ENCODE measurements around the gene OPN1MW2. TPM values are rescaled to one million over a fixed set of nuclear protein-coding genes. Genes with fewer than 3 reads are reported as not detected.
A peak's percentile ranks its signal among the peaks of the same experiment; 100 is the strongest.
"Not testable (repeated sequence)": the region's sequence is repeated elsewhere in the genome, so short reads cannot be mapped to it uniquely, and the experiment has no call there.

Gene OPN1MW2
- total RNA-seq, 5 donors from 2014 or later (not counting 1 experiment from before 2014, with no cell fraction given) = not detected

DNA sequence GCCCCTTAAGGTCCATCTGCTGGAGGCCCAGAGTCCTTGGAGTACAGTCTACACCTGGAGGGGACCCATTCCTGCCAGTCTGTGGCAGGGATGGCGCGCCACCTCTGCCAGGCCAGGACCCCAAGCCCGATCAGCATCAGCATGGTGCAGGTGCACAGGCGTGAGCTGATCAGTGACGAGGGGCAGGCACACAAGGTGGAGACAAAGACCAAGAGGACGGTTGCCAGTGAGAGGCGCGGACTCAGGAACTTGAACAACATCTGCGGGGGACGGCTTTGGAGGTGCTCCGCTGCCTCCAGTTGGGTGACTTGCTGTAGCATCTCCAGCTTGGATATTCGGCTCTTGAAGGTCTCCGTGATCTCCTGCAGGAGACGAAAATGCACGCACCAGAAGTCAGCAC is 23.1 kb upstream of the OPN1MW2 start:
- CTCF ChIA-PET; H3K27me3 ChIP-seq (replicated peaks in 1 of 2; ENCODE audit: control insufficient read depth in 2 of 2, extremely low read depth in 1 of 2, insufficient read depth in 2 of 2, low read length in 1 of 2); H3K36me3 Mint-ChIP-seq; H3K27me3 Mint-ChIP-seq; H3K9me3 Mint-ChIP-seq; DNase-seq; H3K4me1 Mint-ChIP-seq; H3K36me3 ChIP-seq (ENCODE audit: control insufficient read depth in 2 of 2, extremely low read depth in 1 of 2, insufficient read depth in 1 of 2, low read length in 1 of 2); H3K9me3 ChIP-seq; H3K27ac Mint-ChIP-seq; POLR2A ChIA-PET; H3K4me3 ChIP-seq (ENCODE audit: control insufficient read depth in 1 of 2, extremely low read depth in 1 of 2, low read length in 1 of 2); H3K4me1 ChIP-seq (ENCODE audit: control insufficient read depth in 1 of 2, extremely low read depth in 1 of 2, insufficient read depth in 2 of 2, low read length in 2 of 2); H3K27ac ChIP-seq (ENCODE audit: low read length); H3K4me3 Mint-ChIP-seq: not testable (repeated sequence)
- WGBS (ENCODE audit: insufficient coverage) = no CpG with 5 or more reads among the region's 15 CpGs
- peak in 1 of 4 experiments; percentile 55 for ATAC-seq (replicated peaks in 1 of 4)

DNA sequence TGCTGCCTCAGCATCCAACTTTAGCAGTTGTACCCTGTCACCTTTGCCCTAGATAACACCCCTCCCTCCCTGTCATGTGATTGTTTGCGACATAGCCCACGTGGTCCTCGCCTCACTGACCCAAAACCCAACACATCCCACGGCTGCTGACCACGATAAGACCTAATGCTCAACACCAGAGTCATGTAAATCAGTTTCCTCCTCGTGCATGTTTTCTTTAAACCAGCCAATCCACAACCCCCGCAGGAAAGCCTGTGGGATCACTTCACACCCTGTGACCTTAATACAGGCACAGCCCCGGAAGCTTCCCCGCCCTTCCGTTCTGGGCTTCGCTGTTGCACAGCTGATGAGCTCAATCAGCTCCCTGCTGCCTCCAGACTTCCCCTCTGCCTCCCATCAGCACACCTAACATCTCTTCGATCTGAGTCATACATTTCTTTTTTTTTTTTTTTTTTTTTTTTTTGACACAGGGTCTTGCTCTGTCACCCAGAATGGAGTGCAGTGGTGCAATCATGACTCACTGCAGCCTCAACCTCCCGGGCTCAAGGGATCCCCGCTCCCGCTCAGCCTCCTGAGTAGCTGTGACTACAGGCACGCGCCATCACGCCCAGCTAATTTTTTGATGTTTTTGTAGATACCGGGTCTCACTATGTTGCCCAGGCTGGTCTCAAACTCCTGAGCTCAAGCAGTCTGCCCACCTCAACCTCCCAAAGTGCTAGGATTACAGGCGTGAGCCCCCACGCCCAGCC is 9.7 kb upstream of the OPN1MW2 start:
- H3K27ac ChIP-seq (ENCODE audit: low read length); H3K4me1 ChIP-seq (ENCODE audit: control insufficient read depth in 1 of 2, extremely low read depth in 1 of 2, insufficient read depth in 2 of 2, low read length in 2 of 2); H3K9me3 Mint-ChIP-seq; H3K36me3 ChIP-seq (ENCODE audit: control insufficient read depth in 2 of 2, extremely low read depth in 1 of 2, insufficient read depth in 1 of 2, low read length in 1 of 2); H3K36me3 Mint-ChIP-seq; H3K27ac Mint-ChIP-seq; H3K9me3 ChIP-seq; H3K4me3 Mint-ChIP-seq; H3K27me3 ChIP-seq (replicated peaks in 1 of 2; ENCODE audit: control insufficient read depth in 2 of 2, extremely low read depth in 1 of 2, insufficient read depth in 2 of 2, low read length in 1 of 2); H3K27me3 Mint-ChIP-seq; H3K4me3 ChIP-seq (ENCODE audit: control insufficient read depth in 1 of 2, extremely low read depth in 1 of 2, low read length in 1 of 2); DNase-seq; H3K4me1 Mint-ChIP-seq: not testable (repeated sequence)
- no CpG with 5 or more reads among the region's 21 CpGs for WGBS (ENCODE audit: insufficient coverage)
- peak; percentile 96 to 98 (median 97) for ATAC-seq (replicated peaks in 1 of 4)
- ChIA-PET POLR2A (interaction anchor here in 1 of 2 donors (0.7 kb wide), 1 partner anchor 242 kb away, joined by 3 read pairs; no protein-coding TSS in a partner anchor), CTCF (interaction anchor here in 1 of 2 donors (0.6 kb wide), 1 partner anchor 327 kb away, joined by 3 read pairs; no protein-coding TSS in a partner anchor)

DNA sequence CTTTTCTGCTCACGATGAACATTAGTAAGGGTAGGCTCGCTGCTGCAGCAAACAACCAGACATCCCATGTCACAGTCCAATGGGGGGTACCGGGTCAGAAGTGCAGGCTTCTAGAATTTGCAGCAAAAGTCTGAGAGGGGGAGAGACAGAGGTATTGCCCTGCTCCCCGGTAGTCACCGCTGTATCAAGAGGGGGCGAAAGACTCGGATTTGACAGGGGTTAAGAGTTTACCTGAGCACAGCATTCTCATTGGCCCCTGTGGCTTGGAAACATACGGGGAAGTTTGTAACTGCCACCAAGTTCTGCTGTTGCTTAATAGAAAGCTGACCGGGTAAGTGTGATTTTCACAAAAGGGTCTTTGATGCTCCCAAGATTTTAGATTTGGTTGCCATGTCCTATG is 8.5 kb upstream of the OPN1MW2 start:
- H3K4me1 ChIP-seq (ENCODE audit: control insufficient read depth in 1 of 2, extremely low read depth in 1 of 2, insufficient read depth in 2 of 2, low read length in 2 of 2); H3K4me3 Mint-ChIP-seq; H3K9me3 Mint-ChIP-seq; H3K27me3 ChIP-seq (replicated peaks in 1 of 2; ENCODE audit: control insufficient read depth in 2 of 2, extremely low read depth in 1 of 2, insufficient read depth in 2 of 2, low read length in 1 of 2); H3K36me3 ChIP-seq (ENCODE audit: control insufficient read depth in 2 of 2, extremely low read depth in 1 of 2, insufficient read depth in 1 of 2, low read length in 1 of 2); ATAC-seq (replicated peaks in 1 of 4); CTCF ChIA-PET; POLR2A ChIA-PET; H3K9me3 ChIP-seq; H3K4me1 Mint-ChIP-seq; H3K4me3 ChIP-seq (ENCODE audit: control insufficient read depth in 1 of 2, extremely low read depth in 1 of 2, low read length in 1 of 2); H3K27me3 Mint-ChIP-seq; H3K36me3 Mint-ChIP-seq; H3K27ac Mint-ChIP-seq: not testable (repeated sequence)
- no CpG with 5 or more reads among the region's 9 CpGs for WGBS (ENCODE audit: insufficient coverage)
- peak overlapping the region; percentile 36 for H3K27ac ChIP-seq (ENCODE audit: low read length)
- peak in 1 of 35 experiments; percentile 9 for DNase-seq

DNA sequence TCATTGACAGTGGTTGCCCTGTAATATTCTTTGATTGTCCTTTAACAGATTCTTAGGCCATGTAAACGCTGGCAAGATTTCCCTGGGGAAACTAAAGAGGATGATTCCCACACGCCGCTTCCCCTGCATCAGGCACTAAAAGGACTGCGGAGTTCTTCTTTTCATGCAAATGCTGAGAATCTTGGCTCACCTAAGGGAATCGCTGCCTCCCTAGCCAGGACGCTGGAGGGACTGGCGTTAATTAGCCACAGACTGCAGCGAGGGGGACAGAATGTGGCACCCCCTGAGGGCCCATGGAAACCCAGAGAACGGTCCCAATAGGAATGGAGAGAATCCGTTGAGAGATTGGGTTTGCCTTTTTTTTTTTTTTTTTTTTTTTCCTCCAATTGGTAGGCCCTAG is 8.1 kb upstream of the OPN1MW2 start:
- POLR2A ChIA-PET; H3K9me3 ChIP-seq; H3K27me3 ChIP-seq (replicated peaks in 1 of 2; ENCODE audit: control insufficient read depth in 2 of 2, extremely low read depth in 1 of 2, insufficient read depth in 2 of 2, low read length in 1 of 2); H3K9me3 Mint-ChIP-seq; H3K36me3 Mint-ChIP-seq; H3K4me1 ChIP-seq (ENCODE audit: control insufficient read depth in 1 of 2, extremely low read depth in 1 of 2, insufficient read depth in 2 of 2, low read length in 2 of 2); H3K27ac Mint-ChIP-seq; ATAC-seq (replicated peaks in 1 of 4); H3K4me3 ChIP-seq (ENCODE audit: control insufficient read depth in 1 of 2, extremely low read depth in 1 of 2, low read length in 1 of 2); H3K27ac ChIP-seq (ENCODE audit: low read length); DNase-seq; CTCF ChIA-PET; H3K27me3 Mint-ChIP-seq; H3K36me3 ChIP-seq (ENCODE audit: control insufficient read depth in 2 of 2, extremely low read depth in 1 of 2, insufficient read depth in 1 of 2, low read length in 1 of 2); H3K4me3 Mint-ChIP-seq; H3K4me1 Mint-ChIP-seq: not testable (repeated sequence)
- no CpG with 5 or more reads among the region's 10 CpGs for WGBS (ENCODE audit: insufficient coverage)

DNA sequence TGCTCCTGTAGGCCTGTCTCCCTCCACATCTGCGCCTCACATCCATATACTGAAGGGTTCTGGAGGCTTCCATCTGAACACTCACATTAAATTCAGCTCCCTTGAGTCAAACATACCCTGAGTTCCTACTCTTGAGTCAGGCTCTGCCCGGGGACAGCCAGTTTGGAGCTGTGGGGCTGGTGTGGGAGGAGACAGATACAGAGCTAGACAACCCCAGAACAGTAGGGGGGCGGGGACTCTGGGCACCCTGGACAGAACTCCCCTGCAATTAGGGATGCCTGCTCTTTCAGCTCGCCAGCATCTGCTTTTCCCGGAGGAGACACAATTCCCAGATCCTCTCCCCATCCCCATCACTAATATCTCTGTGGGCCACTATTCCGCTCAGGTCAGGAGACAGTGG is 5.7 kb downstream of the OPN1MW2 start:
- H3K27me3 Mint-ChIP-seq; H3K9me3 Mint-ChIP-seq; H3K27ac Mint-ChIP-seq; H3K36me3 Mint-ChIP-seq; H3K27me3 ChIP-seq (replicated peaks in 1 of 2; ENCODE audit: control insufficient read depth in 2 of 2, extremely low read depth in 1 of 2, insufficient read depth in 2 of 2, low read length in 1 of 2); H3K36me3 ChIP-seq (ENCODE audit: control insufficient read depth in 2 of 2, extremely low read depth in 1 of 2, insufficient read depth in 1 of 2, low read length in 1 of 2); H3K4me1 ChIP-seq (ENCODE audit: control insufficient read depth in 1 of 2, extremely low read depth in 1 of 2, insufficient read depth in 2 of 2, low read length in 2 of 2); DNase-seq; H3K9me3 ChIP-seq; CTCF ChIA-PET; ATAC-seq (replicated peaks in 1 of 4); H3K4me1 Mint-ChIP-seq; H3K4me3 Mint-ChIP-seq; H3K27ac ChIP-seq (ENCODE audit: low read length); H3K4me3 ChIP-seq (ENCODE audit: control insufficient read depth in 1 of 2, extremely low read depth in 1 of 2, low read length in 1 of 2); POLR2A ChIA-PET: not testable (repeated sequence)
- no CpG with 5 or more reads among the region's 6 CpGs for WGBS (ENCODE audit: insufficient coverage)

DNA sequence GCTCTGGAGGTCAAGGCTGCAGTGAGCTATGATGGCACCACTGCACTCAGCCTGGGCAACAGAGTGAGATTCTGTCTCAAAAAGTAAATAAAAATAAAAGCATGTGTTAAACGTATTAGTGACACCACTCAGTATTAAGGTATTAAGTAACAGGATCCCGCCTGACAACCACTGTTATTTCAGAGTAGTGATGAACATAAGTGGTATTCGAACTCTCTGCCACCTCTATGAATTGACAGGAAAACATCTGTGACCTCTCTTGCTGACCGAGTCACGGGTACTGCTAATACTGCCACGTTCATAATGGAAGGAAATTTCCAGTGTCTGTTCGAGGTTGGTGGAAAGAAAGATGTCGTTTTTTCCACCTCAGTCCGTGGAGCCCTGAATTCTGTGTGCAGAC is 7.2 kb downstream of the OPN1MW2 start:
- POLR2A ChIA-PET; H3K27me3 ChIP-seq (replicated peaks in 1 of 2; ENCODE audit: control insufficient read depth in 2 of 2, extremely low read depth in 1 of 2, insufficient read depth in 2 of 2, low read length in 1 of 2); DNase-seq; H3K4me1 Mint-ChIP-seq; H3K4me3 ChIP-seq (ENCODE audit: control insufficient read depth in 1 of 2, extremely low read depth in 1 of 2, low read length in 1 of 2); H3K27ac Mint-ChIP-seq; H3K27me3 Mint-ChIP-seq; H3K36me3 Mint-ChIP-seq; H3K9me3 ChIP-seq; H3K27ac ChIP-seq (ENCODE audit: low read length); CTCF ChIA-PET; H3K9me3 Mint-ChIP-seq; ATAC-seq (replicated peaks in 1 of 4); H3K4me3 Mint-ChIP-seq; H3K4me1 ChIP-seq (ENCODE audit: control insufficient read depth in 1 of 2, extremely low read depth in 1 of 2, insufficient read depth in 2 of 2, low read length in 2 of 2); H3K36me3 ChIP-seq (ENCODE audit: control insufficient read depth in 2 of 2, extremely low read depth in 1 of 2, insufficient read depth in 1 of 2, low read length in 1 of 2): not testable (repeated sequence)
- WGBS (ENCODE audit: insufficient coverage) = no CpG with 5 or more reads among the region's 9 CpGs

DNA sequence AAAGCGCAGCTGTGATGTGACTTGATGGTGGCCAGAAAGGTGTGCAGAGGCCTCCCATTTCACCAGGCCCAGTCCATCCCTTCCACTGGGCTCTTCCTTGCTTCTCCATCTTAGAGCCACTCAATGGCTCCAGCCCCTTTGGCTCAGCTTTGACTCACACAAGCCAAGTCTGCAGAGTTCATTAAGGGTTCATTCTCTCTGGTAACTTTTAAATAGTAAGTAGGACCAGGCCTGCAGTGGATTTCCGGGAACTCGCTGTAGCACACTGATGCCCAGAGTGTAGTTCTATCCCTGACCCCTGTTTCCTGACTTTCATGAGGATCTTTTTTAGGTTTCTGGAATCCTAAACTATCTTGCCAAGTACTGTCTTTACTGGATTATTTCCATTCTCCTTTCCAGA is 11.9 kb downstream of the OPN1MW2 start:
- ATAC-seq (replicated peaks in 1 of 4); H3K36me3 ChIP-seq (ENCODE audit: control insufficient read depth in 2 of 2, extremely low read depth in 1 of 2, insufficient read depth in 1 of 2, low read length in 1 of 2); POLR2A ChIA-PET; H3K27me3 Mint-ChIP-seq; H3K36me3 Mint-ChIP-seq; H3K4me3 ChIP-seq (ENCODE audit: control insufficient read depth in 1 of 2, extremely low read depth in 1 of 2, low read length in 1 of 2); H3K4me1 ChIP-seq (ENCODE audit: control insufficient read depth in 1 of 2, extremely low read depth in 1 of 2, insufficient read depth in 2 of 2, low read length in 2 of 2); H3K27me3 ChIP-seq (replicated peaks in 1 of 2; ENCODE audit: control insufficient read depth in 2 of 2, extremely low read depth in 1 of 2, insufficient read depth in 2 of 2, low read length in 1 of 2); H3K9me3 Mint-ChIP-seq; H3K9me3 ChIP-seq; H3K27ac Mint-ChIP-seq; H3K4me1 Mint-ChIP-seq; H3K27ac ChIP-seq (ENCODE audit: low read length); H3K4me3 Mint-ChIP-seq; DNase-seq; CTCF ChIA-PET: not testable (repeated sequence)
- no CpG with 5 or more reads among the region's 3 CpGs for WGBS (ENCODE audit: insufficient coverage)

All from T-cell (primary cell).